ENCODE data around the gene CPEB4.

Gene CPEB4

DNA sequence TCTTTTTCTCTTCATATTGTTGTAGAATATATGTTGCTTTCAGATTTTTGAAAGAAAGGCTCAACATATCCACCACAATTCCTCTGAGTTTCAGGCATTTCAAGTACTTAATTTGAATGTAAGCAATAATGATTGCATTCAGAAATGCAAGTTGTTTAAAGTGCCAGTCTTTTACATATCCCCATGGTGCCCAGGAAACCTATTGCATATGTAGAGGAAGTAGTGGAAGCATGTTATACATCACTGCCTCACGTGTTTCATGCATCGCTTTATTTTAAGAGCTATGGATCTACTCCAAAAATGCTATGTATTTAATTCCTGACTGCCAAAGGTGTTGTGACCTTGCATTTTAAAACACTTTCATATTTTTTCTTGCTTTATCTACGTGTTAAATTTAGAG is 28.1 kb downstream of the CPEB4 start:
- DNase-seq: no peak

DNA sequence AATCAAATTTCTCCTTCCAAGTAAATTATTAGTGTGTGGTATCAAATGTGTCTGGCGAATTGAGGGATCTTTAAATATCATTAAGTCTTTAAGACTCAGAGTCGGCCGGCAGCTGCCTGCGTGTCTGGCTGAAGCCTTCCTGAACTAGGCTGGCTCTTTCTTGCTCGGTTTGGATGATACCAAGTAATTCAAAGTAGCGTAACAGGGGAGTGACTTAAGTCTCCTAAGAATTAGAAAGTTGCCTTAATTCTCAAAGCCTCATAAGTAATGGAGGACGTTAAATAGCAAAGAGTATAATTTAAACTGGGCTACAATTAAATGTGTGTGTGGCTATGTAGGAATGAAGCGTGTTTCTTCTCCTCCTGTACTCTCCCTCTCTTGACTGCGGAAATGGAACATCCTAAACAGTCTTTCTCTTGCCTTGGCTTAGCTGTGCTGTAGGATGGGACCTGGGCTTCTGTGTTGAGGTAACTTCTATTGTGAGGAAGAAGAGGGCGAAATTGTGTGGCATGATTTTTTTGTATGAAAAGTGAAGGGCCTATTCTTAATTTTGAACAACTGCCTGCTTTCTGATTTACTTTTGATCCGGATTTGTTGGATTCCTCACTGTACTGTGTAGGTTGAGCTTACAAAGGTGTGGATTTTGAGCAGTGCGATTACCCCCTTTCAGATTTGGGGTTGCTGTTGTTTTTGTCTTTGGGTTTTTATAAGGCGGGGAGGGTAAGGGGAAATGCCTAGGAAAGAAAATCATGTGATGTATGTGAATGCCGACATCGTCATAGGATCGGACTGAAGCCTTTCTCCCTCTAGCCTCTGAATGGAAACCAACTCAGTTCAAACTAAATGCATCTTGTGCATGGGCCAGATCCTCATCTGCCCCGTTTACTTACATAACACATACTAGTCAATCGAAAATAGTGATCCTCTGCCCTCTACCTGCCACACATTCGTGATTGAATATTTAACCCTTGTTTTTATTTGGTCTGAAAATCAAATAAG is 29.9 kb downstream of the CPEB4 start:
- peak; percentile 66 for DNase-seq

DNA sequence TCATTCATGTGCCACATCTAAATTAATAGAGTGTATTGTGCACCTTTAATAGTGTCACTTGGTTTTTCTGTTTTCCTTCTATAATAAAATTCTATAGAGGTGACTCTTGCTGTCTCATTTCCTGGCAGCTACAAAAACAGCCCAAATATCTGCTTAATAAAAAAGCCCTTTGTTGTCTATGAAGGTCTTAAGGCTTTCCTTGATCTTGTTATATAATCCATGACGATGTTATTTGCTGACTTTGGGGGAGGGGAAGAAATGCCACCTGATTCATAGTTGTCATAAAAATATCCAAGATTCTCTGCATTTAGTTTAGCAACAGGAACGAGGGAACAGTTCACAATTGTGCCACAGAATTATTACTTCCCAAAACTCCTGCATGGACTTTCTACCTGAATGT is 31.3 kb downstream of the CPEB4 start:
- no peak for DNase-seq

GRCh38 chr5:173920024-173920753 is 32.0 kb downstream of the CPEB4 start:
- no peak for DNase-seq

- DNase-seq: no peak
These were observed 32.9 kb downstream of the CPEB4 start for GRCh38 chr5:173920866-173921555.

- no peak for DNase-seq
These were observed 34.4 kb downstream of the CPEB4 start for GRCh38 chr5:173922527-173922926.

- DNase-seq: no peak
These were observed 35.3 kb downstream of the CPEB4 start for GRCh38 chr5:173923218-173924095.

DNA sequence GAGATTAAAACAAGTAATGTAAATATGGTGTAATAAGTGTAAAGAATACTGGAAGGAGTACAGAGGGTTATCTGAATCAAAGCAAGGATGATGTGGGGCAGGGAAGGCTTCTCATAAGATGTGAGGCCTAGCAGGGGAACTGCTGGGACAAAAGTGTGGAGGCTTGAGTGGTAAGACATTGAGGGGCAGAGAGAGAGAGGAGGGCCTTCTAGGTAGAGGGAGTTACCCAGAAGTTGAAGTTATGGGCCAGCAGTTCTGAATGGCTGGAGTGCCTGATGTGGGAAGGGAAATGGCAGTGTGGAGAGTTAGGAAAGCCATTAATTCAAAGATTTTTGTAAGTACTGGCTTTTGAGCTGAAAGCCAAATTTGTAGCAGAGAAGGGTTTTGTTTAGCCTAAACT is 36.8 kb downstream of the CPEB4 start:
- no peak for DNase-seq

GRCh38 chr5:173925449-173926071 is 37.4 kb downstream of the CPEB4 start:
- DNase-seq: no peak

- DNase-seq: no peak
These were observed 38.2 kb downstream of the CPEB4 start for GRCh38 chr5:173926359-173926758.

GRCh38 chr5:173928871-173929574 is 40.9 kb downstream of the CPEB4 start:
- no peak for DNase-seq

DNA sequence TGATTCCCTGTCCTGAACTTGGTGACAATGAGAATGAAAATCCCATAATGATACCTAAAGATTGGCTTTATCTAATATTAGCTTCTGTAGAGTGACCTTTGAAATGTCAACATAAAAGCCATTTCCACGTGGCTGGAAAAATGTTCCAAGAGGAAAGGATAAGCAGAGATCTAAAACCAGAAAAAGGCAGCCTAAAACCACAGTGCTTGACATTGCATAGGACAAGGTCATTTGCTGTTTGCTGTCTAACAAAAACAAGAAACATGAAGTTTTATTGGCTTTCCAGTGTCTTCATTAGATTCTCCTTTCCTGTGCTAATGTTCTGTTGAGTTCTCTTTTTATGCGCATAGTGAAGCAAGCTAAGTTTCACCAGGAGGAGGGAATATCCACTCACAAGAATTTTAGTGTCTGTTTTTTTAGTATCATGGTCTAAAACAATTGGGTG is 44.6 kb downstream of the CPEB4 start:
- DNase-seq: no peak

- DNase-seq: no peak
These were observed 45.8 kb downstream of the CPEB4 start for GRCh38 chr5:173933901-173934300.

DNA sequence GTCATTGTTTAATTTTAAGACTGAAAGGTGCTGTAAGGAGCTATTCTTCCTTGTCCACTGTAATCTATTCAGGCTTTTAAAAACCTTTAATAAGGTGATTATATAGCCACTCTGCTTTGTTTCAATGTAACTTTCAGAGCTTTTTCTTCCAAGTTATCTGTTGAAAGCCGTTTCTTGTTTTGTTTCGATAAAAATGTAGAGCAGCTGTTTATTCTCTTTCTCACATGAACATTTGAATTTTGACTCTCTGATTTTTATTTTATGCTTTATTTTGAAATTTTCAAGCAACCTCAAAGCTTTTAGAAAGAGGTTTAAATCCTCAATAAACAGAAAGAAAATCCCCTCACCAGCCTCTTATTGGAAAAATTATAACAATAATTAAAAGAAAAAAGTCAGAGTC is 47.2 kb downstream of the CPEB4 start:
- no peak for DNase-seq

GRCh38 chr5:173940269-173940668 is 52.1 kb downstream of the CPEB4 start:
- no peak for DNase-seq

GRCh38 chr5:173941102-173941501 is 53.0 kb downstream of the CPEB4 start:
- DNase-seq: no peak

GRCh38 chr5:173941758-173942401 is 53.7 kb downstream of the CPEB4 start:
- no peak for DNase-seq

GRCh38 chr5:173944511-173944910 is 56.4 kb downstream of the CPEB4 start:
- DNase-seq: peak; percentile 67

- DNase-seq: no peak
These were observed 57.0 kb downstream of the CPEB4 start for GRCh38 chr5:173945160-173945559.

GRCh38 chr5:173946323-173946722 is 58.2 kb downstream of the CPEB4 start:
- no peak for DNase-seq

DNA sequence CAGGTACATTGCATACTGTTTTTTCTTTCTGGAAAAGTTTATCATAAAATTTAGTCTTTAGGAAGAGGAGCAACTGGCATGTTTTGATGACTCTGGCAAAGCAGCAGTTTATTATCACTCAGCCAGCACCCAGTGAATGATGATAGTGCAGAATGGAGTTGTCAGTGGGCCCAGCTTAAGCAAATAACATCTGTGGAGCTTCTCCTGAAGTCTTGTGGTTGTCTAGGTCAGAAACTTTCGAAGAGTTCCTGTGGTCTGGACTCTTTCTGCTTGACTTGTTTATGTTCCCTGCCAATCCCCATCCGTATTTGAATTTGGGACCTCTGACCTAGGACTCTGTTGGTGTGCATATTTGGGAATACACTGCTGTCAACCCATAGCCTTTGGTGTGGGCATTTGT is 62.7 kb downstream of the CPEB4 start:
- no peak for DNase-seq

All from left hindlimb (tissue), 1 donor.